Measurements from ENCODE around the gene ARHGEF38.
A peak's percentile ranks its signal among the peaks of the same experiment; 100 is the strongest.

Gene ARHGEF38

GRCh38 chr4:105666693-105667092 lies 114.3 kb downstream of the ARHGEF38 start:
- no peak for TF ChIP-seq TCF12 (IDR thresholded peaks at IDR 0.05; ENCODE audit: low read depth)
- TF ChIP-seq CEBPB (IDR thresholded peaks at IDR 0.05): peak; percentile 46; the same call in 1 of the 2 replicates
- peak; percentile 62 for TF ChIP-seq RAD21 (IDR thresholded peaks at IDR 0.05; ENCODE audit: low read depth)

DNA sequence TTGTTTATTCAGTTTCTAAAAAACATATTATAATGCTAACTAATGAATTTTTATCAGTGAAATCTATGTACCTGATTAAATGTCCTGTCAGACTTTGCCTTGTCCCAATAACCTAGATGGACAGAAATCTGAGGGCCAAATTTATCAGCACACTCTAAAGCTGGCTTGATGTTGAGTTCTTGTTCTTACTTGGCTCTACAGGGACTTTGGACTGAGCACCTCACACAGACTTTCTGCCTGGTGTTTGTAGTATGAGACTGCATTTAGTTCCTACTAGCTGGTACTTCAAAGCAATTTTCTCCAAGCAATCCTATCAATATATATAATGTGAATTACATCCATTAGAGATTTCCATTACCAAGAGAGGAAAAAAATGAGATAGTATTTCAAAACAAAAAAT lies 118.3 kb downstream of the ARHGEF38 start:
- TF ChIP-seq, protein P1, sequence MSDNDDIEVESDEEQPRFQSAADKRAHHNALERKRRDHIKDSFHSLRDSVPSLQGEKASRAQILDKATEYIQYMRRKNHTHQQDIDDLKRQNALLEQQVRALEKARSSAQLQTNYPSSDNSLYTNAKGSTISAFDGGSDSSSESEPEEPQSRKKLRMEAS (IDR thresholded peaks at IDR 0.05): no peak
- TF ChIP-seq TCF12 (IDR thresholded peaks at IDR 0.05; ENCODE audit: low read depth) (no peak), RAD21 (IDR thresholded peaks at IDR 0.05; ENCODE audit: low read depth) (no peak), ZBTB7A (IDR thresholded peaks at IDR 0.05; ENCODE audit: low read depth) (no peak), CEBPB (IDR thresholded peaks at IDR 0.05) (no peak)
- TF ChIP-seq, protein P2, sequence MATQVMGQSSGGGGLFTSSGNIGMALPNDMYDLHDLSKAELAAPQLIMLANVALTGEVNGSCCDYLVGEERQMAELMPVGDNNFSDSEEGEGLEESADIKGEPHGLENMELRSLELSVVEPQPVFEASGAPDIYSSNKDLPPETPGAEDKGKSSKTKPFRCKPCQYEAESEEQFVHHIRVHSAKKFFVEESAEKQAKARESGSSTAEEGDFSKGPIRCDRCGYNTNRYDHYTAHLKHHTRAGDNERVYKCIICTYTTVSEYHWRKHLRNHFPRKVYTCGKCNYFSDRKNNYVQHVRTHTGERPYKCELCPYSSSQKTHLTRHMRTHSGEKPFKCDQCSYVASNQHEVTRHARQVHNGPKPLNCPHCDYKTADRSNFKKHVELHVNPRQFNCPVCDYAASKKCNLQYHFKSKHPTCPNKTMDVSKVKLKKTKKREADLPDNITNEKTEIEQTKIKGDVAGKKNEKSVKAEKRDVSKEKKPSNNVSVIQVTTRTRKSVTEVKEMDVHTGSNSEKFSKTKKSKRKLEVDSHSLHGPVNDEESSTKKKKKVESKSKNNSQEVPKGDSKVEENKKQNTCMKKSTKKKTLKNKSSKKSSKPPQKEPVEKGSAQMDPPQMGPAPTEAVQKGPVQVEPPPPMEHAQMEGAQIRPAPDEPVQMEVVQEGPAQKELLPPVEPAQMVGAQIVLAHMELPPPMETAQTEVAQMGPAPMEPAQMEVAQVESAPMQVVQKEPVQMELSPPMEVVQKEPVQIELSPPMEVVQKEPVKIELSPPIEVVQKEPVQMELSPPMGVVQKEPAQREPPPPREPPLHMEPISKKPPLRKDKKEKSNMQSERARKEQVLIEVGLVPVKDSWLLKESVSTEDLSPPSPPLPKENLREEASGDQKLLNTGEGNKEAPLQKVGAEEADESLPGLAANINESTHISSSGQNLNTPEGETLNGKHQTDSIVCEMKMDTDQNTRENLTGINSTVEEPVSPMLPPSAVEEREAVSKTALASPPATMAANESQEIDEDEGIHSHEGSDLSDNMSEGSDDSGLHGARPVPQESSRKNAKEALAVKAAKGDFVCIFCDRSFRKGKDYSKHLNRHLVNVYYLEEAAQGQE (IDR thresholded peaks at IDR 0.05; ENCODE audit: low read depth): no peak
- TF ChIP-seq, protein P3, sequence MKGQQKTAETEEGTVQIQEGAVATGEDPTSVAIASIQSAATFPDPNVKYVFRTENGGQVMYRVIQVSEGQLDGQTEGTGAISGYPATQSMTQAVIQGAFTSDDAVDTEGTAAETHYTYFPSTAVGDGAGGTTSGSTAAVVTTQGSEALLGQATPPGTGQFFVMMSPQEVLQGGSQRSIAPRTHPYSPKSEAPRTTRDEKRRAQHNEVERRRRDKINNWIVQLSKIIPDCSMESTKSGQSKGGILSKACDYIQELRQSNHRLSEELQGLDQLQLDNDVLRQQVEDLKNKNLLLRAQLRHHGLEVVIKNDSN (IDR thresholded peaks at IDR 0.05): no peak

GRCh38 chr4:105671301-105671700 lies 118.9 kb downstream of the ARHGEF38 start:
- TF ChIP-seq FOXM1 (IDR thresholded peaks at IDR 0.05; ENCODE audit: borderline replicate concordance, low read depth) (no peak), EP300 (IDR thresholded peaks at IDR 0.05; ENCODE audit: borderline replicate concordance) (no peak), RAD21 (IDR thresholded peaks at IDR 0.05; ENCODE audit: low read depth) (no peak), CREB1 (IDR thresholded peaks at IDR 0.05; ENCODE audit: low read depth) (no peak), CEBPB (IDR thresholded peaks at IDR 0.05) (no peak)
- TF ChIP-seq, protein P2 (IDR thresholded peaks at IDR 0.05; ENCODE audit: low read depth): no peak
- TF ChIP-seq, protein P1 (IDR thresholded peaks at IDR 0.05): no peak
- TF ChIP-seq, protein P3 (IDR thresholded peaks at IDR 0.05): no peak

DNA sequence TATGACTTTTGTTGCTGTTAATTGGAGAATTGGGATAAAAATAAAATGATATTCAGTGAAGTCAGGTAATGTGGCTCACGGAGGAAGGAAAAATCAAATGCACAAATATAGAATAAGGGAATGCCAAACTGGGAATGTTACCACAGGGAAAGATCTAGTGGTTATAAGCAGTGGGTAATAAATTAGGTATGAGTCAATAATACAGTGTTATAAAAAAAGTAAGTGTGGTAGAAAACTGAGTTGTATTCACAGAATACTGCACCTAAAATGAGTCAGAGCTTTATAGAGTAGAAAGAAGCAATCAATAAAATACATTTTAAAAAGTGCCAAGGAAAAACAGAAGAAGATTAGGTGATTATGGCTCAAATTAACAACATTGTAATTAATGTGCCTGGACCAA lies 121.6 kb downstream of the ARHGEF38 start:
- no peak for TF ChIP-seq TEAD4 (IDR thresholded peaks at IDR 0.05)
- TF ChIP-seq CREB1 (IDR thresholded peaks at IDR 0.05; ENCODE audit: low read depth): no peak
- no peak for TF ChIP-seq TCF12 (IDR thresholded peaks at IDR 0.05; ENCODE audit: low read depth)
- no peak for TF ChIP-seq EP300 (IDR thresholded peaks at IDR 0.05; ENCODE audit: borderline replicate concordance)
- TF ChIP-seq, protein P2 (IDR thresholded peaks at IDR 0.05; ENCODE audit: low read depth): no peak
- TF ChIP-seq CEBPB (IDR thresholded peaks at IDR 0.05): no peak
- no peak for TF ChIP-seq YY1 (IDR thresholded peaks at IDR 0.05; ENCODE audit: low read depth)
- no peak for TF ChIP-seq FOXM1 (IDR thresholded peaks at IDR 0.05; ENCODE audit: borderline replicate concordance, low read depth)
- TF ChIP-seq ZBTB7A (IDR thresholded peaks at IDR 0.05; ENCODE audit: low read depth): no peak
- no peak for TF ChIP-seq EGR1 (IDR thresholded peaks at IDR 0.05)

DNA sequence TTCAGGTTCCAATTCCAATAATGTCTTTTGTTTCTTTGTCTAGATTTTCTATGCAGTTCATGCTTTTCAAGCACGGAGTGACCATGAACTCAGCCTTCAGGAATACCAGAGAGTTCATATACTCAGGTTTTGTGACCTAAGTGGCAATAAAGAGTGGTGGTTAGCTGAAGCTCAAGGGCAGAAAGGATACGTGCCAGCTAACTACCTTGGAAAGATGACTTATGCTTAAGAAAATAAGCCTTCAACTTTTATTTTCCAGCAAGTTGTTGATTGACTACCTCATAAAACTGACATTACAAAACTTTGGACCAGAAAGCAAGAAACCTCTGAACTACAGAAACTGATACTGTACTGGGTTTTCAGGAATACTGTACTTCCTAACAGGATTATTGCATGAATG lies 125.3 kb downstream of the ARHGEF38 start:
- TF ChIP-seq EGR1 (IDR thresholded peaks at IDR 0.05) (no peak), FOXM1 (IDR thresholded peaks at IDR 0.05; ENCODE audit: borderline replicate concordance, low read depth) (no peak), EP300 (IDR thresholded peaks at IDR 0.05; ENCODE audit: borderline replicate concordance) (no peak), TEAD4 (IDR thresholded peaks at IDR 0.05) (no peak), YY1 (IDR thresholded peaks at IDR 0.05; ENCODE audit: low read depth) (no peak), TAF1 (IDR thresholded peaks at IDR 0.05; ENCODE audit: low read depth) (no peak), ZBTB7A (IDR thresholded peaks at IDR 0.05; ENCODE audit: low read depth) (no peak), TCF12 (IDR thresholded peaks at IDR 0.05; ENCODE audit: low read depth) (no peak), NFIC (IDR thresholded peaks at IDR 0.05) (no peak), CEBPB (IDR thresholded peaks at IDR 0.05) (no peak)
- TF ChIP-seq, protein P1 (IDR thresholded peaks at IDR 0.05): no peak
